Measurements from ENCODE around the gene DHRSX.

DNA sequence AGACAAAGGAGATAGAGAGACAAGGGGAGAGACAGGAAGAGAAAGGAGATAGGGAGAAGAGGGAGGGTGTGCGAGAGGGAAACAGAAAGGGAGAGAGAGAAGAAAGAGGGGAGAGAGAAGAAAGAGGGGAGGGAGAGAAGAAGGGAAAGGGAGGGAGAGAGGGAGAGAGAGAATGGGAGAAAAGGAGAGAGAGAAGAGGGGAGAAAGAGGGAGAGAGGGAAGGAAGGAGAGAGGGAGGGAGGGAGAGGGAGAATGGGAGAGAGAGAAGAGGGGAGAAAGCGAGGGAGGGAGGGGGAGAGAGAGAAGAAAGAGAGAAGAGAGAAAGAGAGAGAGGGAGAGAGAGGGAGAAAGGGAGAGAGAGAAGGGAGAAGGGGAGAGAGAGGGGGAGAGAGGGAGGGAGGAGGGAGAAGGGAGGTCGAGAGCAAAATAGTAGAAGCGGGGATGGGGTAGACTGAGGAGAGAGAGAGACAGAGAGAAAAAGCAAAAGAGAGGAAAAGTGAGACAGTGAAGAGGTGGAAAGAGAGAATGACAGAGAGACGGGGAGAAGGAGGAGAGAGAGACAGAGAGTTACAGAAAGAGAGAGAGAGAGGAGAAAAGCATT, 218.2 kb downstream of the DHRSX start:
- TF ChIP-seq, protein P1, sequence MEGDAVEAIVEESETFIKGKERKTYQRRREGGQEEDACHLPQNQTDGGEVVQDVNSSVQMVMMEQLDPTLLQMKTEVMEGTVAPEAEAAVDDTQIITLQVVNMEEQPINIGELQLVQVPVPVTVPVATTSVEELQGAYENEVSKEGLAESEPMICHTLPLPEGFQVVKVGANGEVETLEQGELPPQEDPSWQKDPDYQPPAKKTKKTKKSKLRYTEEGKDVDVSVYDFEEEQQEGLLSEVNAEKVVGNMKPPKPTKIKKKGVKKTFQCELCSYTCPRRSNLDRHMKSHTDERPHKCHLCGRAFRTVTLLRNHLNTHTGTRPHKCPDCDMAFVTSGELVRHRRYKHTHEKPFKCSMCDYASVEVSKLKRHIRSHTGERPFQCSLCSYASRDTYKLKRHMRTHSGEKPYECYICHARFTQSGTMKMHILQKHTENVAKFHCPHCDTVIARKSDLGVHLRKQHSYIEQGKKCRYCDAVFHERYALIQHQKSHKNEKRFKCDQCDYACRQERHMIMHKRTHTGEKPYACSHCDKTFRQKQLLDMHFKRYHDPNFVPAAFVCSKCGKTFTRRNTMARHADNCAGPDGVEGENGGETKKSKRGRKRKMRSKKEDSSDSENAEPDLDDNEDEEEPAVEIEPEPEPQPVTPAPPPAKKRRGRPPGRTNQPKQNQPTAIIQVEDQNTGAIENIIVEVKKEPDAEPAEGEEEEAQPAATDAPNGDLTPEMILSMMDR (IDR thresholded peaks at IDR 0.05), result no peak
- TF ChIP-seq POLR2A (IDR thresholded peaks at IDR 0.05), result no peak

Measured in prostate gland (tissue), 2 donors.